Stimulated activated CD8-positive, alpha-beta memory T cell treated with anti-CD3 and anti-CD28 coated beads, Interleukin-2, amount 100 ng/mL, for 1 hour (primary cell): ENCODE data around the gene ZEB2.

Experiments
- DNase-seq, 2 donors: peaks; one replicate each; pipeline ENCODE4 v3.0.0-alpha.2; 2020; ENCODE audit warnings: low read depth in 2 of 2

ZEB2 gene

DNA sequence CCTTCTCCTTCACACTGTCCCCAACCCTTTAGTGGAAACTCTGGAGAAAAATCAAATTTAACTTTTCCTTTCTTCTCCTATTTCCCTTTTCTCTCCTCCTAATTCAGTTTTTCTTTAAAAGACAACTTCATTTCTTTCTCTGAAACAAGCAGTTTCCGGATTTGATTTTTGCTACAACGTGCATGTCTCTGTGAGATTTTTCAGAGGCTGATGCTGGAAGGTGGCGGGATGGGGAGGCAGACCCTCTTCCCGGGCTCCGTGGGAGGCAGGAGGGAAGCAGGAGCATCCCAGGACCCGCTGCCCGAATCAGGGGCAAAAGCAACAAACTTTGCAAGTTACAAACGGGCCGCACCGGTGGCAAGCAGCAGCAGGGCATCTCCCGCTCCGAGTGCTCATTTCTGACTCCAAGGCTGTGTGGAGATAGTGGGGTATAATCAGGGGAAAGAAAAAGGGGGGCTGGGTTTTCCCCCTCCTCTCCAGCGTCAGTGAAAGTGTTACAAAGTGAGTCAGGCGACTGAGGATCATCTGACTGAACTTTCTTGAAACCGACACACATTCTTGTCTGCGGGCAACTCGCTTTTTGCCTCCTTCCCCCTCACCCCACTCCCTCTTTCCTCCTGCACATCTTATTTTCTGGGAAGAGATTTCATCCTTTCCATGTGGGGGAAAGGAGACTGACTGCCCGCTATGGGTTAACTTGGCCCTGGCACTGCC, 6.4 kb downstream of the ZEB2 start:
- no peak for DNase-seq

DNA sequence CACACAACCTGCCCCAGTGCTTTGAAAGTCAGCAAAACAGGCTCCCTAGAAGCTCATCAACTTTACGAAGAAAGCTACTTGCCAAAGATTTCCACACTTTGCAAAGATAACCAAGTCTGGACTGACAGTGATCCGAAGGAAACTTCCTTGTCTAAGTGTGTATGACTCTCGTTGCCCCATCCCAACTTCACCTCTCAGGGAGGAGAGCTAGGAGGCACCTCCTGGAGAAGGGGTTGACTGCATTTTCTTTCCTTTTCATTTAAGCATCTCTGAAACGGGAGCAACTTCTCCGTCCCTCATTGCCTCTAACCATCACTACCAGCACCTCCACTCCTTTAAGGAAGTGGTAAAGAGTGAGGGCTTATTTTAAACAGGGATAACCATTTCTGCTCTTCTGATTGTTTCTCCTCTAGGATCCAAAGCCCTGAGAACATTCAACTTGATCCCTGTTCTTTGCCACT, 7.0 kb downstream of the ZEB2 start:
- DNase-seq: no peak

- no peak for DNase-seq
Observed at GRCh38 chr2:144512470-144512869, 7.4 kb downstream of the ZEB2 start.

DNA sequence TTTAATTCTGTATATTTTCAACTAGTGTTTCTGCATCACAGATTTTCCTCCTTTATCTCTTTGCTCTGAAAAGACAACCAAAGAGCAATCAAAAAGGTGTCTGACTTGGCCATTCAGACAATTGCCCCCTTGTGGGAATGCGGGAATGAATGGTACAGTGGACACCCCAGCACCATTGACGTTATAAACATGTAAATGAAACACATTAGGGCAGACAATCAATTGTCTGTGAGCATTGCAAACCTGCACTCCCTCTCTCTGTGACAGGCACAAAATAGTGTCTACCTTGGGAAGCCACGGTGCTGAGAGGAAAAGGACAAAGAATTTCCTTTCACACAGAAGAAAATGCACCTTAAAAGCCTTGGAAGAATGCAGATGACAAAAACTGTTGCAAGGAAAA, 8.0 kb downstream of the ZEB2 start:
- DNase-seq: no peak

GRCh38 chr2:144511226-144511810, 8.6 kb downstream of the ZEB2 start:
- no peak for DNase-seq

GRCh38 chr2:144510294-144510991, 9.5 kb downstream of the ZEB2 start:
- no peak for DNase-seq

DNA sequence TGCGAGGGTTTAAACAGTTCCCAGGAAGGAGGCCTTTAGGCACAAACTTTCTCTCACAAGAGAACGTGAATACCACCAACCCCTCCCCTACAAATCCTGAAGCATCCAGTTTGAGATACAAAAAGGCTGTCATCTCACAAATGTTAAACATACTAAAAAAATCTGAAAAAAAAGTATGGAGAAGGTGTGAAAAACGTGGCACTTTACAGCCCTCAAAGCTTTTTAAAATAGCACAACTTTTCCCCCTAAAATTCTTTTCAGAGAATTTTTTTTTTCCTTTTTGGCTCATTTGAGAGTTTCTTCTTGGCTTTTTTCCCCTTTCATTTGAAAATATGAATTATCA, 10.1 kb downstream of the ZEB2 start:
- DNase-seq: no peak

- no peak for DNase-seq
Observed at GRCh38 chr2:144509001-144509878, 10.7 kb downstream of the ZEB2 start.

DNA sequence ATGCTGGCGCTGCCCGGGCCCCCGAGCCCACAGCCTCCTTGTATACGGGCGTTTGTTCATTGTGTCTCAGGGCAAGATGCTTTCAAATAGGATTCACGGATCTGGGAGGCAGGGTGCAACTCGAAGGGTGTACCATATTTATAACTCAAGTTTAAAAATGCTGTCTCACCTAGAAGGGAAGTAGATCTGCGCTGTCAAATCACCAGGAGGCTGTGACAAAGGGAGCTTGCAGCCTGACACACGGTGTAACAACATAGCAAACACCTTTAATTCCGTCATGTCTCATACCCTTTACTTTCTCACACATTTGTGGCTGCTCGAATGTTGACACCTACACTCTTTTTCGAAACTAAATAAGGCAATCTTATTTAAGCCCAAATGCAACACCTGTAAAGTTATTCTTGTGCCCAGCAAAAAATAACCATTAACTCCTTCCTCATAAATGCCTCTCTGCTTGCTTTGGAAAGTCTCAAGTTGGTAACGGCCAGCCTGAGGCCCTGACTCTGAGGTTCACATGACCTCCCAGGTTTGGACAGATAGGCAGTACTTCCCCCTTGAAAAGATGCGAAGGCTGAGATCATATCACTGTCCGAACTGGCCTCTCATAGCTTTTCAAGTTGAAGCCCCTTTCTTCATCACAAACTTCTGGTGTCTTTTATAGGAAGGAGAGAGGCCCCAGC, 11.6 kb downstream of the ZEB2 start:
- DNase-seq: no peak

GRCh38 chr2:144507441-144508171, 12.3 kb downstream of the ZEB2 start:
- no peak for DNase-seq

- DNase-seq: no peak
Observed at GRCh38 chr2:144505245-144505831, 14.6 kb downstream of the ZEB2 start.

DNA sequence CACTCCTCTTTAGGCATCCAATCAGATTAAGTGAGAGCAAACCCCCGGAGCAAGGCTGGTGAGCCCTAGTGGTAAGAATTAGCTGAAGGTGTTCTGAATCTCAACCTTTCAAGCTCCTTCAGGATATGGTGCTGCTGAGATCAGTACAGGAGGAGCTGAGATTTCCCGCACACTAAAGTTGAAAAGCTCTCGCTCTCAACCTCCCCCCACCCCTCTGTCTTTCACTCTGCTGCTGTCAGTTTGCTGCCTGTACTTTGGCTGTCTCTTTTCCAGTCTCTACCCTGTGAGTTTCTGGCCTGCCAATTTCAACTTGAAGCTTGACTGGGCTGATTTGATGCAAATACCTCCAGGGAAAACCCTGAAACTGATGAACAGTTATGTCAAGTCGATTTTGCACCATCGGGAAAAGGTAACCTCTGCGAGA, 15.7 kb downstream of the ZEB2 start:
- DNase-seq: no peak

DNA sequence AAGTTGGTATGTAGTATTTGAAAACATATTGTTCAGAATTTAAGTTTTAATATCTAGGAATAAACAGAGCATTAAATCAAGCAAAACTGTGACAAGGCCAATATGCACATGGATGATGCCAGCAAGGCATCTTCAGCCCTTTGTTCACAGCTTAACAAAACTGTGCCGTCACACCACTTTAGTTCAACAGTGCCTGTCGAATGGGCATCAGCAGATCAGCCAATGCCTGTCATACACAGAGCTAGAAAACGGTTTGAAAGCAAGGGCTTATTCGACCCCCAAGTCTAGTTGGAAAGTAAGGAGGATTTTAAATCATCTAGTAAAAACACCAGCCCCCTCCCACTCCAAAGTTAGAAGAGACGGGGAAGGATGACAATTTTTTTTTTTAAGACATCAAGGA, 16.7 kb downstream of the ZEB2 start:
- DNase-seq: no peak

GRCh38 chr2:144502369-144502768, 17.6 kb downstream of the ZEB2 start:
- DNase-seq: no peak

DNA sequence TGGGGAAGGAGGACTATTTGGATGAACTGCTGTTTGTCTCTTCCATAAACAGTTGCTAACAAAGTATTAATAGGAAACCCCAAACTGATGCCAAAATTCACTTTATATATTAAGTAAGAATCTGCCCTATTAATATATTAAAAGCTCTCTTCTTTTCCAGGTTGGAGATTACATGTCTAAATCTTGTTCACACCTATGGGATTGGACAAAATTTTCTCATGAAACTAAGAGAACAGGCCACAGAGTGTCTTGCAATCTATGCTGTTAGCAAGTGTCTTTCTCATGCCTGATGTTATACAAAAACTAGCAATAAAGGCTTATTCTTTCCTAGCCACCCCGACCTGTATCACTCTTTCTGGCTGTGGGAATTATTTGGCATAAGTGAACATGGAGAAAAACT, 18.3 kb downstream of the ZEB2 start:
- DNase-seq: no peak

GRCh38 chr2:144501118-144501517, 18.8 kb downstream of the ZEB2 start:
- no peak for DNase-seq

DNA sequence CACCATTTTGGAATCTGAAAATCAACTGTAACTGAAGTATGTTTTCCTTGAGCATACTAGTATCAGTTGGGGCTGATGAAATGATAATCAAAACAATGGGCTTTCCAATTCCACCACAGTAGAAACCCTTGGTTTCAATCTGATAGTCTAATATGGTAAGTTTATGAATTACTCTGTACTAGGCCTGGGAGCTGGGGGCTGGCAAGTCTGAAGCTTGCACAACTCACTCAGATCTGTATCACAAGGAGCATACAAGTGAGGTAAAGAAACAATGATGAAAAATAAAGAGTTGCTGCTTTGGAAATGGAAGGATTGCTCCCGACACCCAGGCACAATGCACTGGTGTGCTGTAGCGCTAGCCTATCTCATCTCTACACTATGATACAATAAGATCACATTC, 19.4 kb downstream of the ZEB2 start:
- DNase-seq: no peak

DNA sequence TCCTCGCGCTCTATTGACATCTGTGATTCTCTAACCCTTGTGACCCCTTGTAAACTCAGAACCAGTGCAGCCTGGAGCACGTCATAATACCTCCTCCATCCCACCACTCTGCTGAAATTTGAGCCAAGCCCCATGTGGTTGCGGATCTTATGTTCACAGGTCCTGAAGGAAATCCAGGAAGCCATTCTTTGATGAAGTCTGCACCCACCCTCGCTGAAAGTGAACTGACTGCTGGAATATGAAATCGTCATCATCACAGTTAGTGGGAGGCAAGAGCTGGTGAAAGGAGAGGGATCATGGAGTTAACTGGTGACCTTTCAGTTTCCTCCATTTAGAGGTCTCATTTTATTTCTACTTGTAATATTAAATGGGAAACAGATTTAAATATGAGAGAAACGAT, 21.6 kb downstream of the ZEB2 start:
- DNase-seq: no peak

- no peak for DNase-seq
Observed at GRCh38 chr2:144496977-144497598, 22.8 kb downstream of the ZEB2 start.
